Uterus (tissue), 4 donors: ENCODE data around the gene HEPN1. TPM values are rescaled to one million over a fixed set of nuclear protein-coding genes. Genes with fewer than 3 reads are reported as not detected.

Source experiments
- DNase-seq, 2 donors: peaks; one replicate each; pipeline ENCODE4 v3.0.0-alpha.2; 2019 to 2020
- H3K27ac ChIP-seq, 2 donors: fragments of 200-600 bp; sonication (generic); 1 replicate in 1 of 2; 2 replicates in 1 of 2; pipeline ENCODE4 v1.5.1; 2016 to 2018
- H3K27me3 ChIP-seq, 2 donors: fragments of 200-600 bp; sonication (generic); one replicate each; pipeline ENCODE4 v1.5.1; 2018 to 2019; ENCODE audit warnings: control low read depth in 1 of 2
- H3K36me3 ChIP-seq, 2 donors: fragments of 200-600 bp; sonication (generic); one replicate each; pipeline ENCODE4 v1.5.1; 2019; ENCODE audit warnings: control low read depth in 1 of 2
- H3K4me1 ChIP-seq, 2 donors: fragments of 200-600 bp; sonication (generic); one replicate each; pipeline ENCODE4 v1.5.1; 2018 to 2019; ENCODE audit warnings: control low read depth in 1 of 2
- H3K4me3 ChIP-seq, 2 donors: fragments of 200-600 bp; sonication (generic); 1 replicate in 1 of 2; 2 replicates in 1 of 2; pipeline ENCODE4 v1.5.1; 2018 to 2019; ENCODE audit warnings: mild to moderate bottlenecking in 1 of 2
- H3K9me3 ChIP-seq, 2 donors: fragments of 200-600 bp; sonication (generic); one replicate each; pipeline ENCODE4 v1.5.1; 2019; ENCODE audit warnings: control low read depth in 1 of 2
- POLR2A ChIP-seq, 2 donors: fragments of 450-650 bp; IDR thresholded peaks; one replicate each; pipeline ENCODE4 v1.6.1; 2016; ENCODE audit warnings: antibody characterized with exemption in 2 of 2, mild to moderate bottlenecking in 1 of 2, moderate library complexity in 1 of 2
- intact Hi-C: fragments of 100-400 bp; cut with DNase I; formaldehyde crosslinking; loops from one replicate; pipeline ENCODE4 v1.15.1; 2023; ENCODE audit warnings: low total_unique reads
- total RNA-seq, 4 donors: library from RNA; depleted of rRNA in 3 of 4; stranded (reverse); fragments of >200 nt in 3 of 4; gene quantifications; one replicate each; pipeline versions ENCODE4 v1.1.0 to v1.2.4, GENCODE V29; 2014 to 2023
- TF ChIP-seq, protein P1 (sequence below), 4 experiments: fragments of 200-600 bp in 2 of 4; fragments of 450-650 bp in 2 of 4; sonication (generic) in 2 of 4; IDR thresholded peaks; one replicate each; pipeline ENCODE4 v1.5.1; 2016 to 2019; ENCODE audit warnings: antibody characterized with exemption in 4 of 4, mild to moderate bottlenecking in 2 of 4, moderate library complexity in 1 of 4
- donor health status: DM: yes; HTN: yes; CAD: no.

Gene HEPN1
- total RNA-seq, 4 donors from 2014 or later, result not detected

DNA sequence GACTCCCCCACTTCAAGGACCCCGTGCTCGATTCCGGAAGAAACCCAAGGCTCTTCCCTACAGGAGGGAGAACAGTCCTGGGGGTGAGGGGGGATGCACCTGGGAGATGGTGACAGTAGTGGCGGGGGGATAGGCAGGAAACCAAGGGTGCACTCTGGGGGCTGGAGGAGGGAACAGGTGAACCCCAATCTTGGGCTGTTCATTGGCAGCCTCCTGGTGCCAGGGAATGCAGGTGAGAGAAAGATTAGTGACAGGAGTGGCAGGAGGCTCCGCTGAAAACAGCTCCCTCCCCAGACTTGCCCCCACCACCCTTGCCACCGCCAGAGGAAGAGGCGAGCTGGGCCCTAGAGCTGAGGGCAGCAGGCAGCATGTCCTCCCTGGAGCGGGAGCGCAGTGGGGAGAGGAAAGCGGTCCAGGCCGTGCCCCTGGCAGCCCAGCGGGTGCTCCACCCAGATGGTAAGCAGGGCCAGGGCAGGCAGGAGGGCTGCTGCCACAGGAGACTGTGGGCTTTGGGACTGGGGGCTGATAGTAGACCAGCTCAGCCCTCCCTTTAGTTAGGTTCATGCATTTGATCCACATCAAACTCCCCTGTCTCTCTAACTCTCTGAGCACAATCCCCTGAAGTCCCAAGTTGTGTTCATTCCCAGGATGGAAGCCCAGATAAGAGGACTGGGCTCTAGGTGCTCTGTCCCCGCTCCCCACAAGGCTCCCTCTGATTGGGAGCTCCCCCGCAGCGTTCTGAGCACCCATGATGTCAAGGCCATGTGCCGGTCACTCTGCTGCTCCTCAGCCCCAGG is 39.4 kb upstream of the HEPN1 start:
- Histone ChIP-seq H3K4me3 (no peak overlapping the region), H3K9me3 (no peaks in the 10 kb centered on the region), H3K27ac (no peak overlapping the region), H3K36me3 (no peaks in the 10 kb centered on the region), H3K4me1 (peaks cover 0 to 4% of the 10 kb centered on the region in 2 donors), H3K27me3 (no peaks in the 10 kb centered on the region)
- intact Hi-C loops, result no loop called here
- TF ChIP-seq POLR2A (IDR thresholded peaks at IDR 0.05), result no peak
- TF ChIP-seq, protein P1, sequence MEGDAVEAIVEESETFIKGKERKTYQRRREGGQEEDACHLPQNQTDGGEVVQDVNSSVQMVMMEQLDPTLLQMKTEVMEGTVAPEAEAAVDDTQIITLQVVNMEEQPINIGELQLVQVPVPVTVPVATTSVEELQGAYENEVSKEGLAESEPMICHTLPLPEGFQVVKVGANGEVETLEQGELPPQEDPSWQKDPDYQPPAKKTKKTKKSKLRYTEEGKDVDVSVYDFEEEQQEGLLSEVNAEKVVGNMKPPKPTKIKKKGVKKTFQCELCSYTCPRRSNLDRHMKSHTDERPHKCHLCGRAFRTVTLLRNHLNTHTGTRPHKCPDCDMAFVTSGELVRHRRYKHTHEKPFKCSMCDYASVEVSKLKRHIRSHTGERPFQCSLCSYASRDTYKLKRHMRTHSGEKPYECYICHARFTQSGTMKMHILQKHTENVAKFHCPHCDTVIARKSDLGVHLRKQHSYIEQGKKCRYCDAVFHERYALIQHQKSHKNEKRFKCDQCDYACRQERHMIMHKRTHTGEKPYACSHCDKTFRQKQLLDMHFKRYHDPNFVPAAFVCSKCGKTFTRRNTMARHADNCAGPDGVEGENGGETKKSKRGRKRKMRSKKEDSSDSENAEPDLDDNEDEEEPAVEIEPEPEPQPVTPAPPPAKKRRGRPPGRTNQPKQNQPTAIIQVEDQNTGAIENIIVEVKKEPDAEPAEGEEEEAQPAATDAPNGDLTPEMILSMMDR (IDR thresholded peaks at IDR 0.05), result no peak
- DNase-seq, result no peak

DNA sequence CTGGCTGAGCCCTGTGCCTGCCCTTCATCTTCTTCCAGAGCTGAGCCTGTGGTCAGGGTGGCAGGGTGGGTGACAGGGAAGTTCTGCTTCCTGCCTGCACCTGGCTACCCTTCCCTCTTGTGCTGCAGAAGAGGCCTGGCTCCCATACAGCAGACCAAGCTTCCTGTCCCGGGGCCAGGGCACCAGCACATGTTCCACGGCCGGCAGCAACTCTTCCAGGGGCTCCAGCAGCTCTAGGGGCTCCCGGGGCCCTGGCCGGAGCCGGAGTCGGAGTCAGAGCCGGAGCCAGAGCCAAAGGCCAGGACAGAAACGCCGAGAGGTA is 38.8 kb upstream of the HEPN1 start:
- no peak for DNase-seq
- peaks cover 0 to 4% of the 10 kb centered on the region in 2 donors for H3K4me1 ChIP-seq
- no peaks in the 10 kb centered on the region for H3K27me3 ChIP-seq
- H3K9me3 ChIP-seq, result no peaks in the 10 kb centered on the region
- TF ChIP-seq POLR2A (IDR thresholded peaks at IDR 0.05), result no peak
- TF ChIP-seq, protein P1 (IDR thresholded peaks at IDR 0.05), result no peak
- H3K27ac ChIP-seq, result no peak overlapping the region
- H3K36me3 ChIP-seq, result no peaks in the 10 kb centered on the region
- intact Hi-C loops, result no loop called here
- no peak overlapping the region for H3K4me3 ChIP-seq

DNA sequence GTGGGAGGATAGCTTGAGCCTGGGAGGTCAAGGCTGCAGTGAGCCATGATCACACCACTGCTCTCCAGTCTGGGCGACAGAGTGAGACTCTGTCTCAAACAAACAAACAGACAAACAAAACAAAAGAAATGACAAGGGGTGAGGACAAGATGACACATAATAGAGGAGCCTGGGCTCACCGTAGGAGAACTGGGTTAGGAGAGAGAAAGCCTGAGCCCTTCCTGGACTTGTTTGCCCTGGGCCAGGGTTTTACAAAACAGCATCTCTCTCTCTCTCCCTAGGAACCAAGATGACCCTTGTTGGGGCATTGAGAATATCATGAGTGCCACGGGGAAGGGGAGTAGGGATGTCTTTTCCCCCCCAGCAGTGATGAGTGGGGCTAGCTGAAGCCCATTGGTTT is 38.1 kb upstream of the HEPN1 start:
- H3K9me3 ChIP-seq, result no peaks in the 10 kb centered on the region
- no peaks in the 10 kb centered on the region for H3K27me3 ChIP-seq
- peaks cover 0 to 4% of the 10 kb centered on the region in 2 donors for H3K4me1 ChIP-seq
- no peak overlapping the region for H3K27ac ChIP-seq
- intact Hi-C loops, result no loop called here
- no peaks in the 10 kb centered on the region for H3K36me3 ChIP-seq
- DNase-seq, result no peak
- TF ChIP-seq POLR2A (IDR thresholded peaks at IDR 0.05), result no peak
- TF ChIP-seq, protein P1 (IDR thresholded peaks at IDR 0.05), result no peak
- no peak overlapping the region for H3K4me3 ChIP-seq

DNA sequence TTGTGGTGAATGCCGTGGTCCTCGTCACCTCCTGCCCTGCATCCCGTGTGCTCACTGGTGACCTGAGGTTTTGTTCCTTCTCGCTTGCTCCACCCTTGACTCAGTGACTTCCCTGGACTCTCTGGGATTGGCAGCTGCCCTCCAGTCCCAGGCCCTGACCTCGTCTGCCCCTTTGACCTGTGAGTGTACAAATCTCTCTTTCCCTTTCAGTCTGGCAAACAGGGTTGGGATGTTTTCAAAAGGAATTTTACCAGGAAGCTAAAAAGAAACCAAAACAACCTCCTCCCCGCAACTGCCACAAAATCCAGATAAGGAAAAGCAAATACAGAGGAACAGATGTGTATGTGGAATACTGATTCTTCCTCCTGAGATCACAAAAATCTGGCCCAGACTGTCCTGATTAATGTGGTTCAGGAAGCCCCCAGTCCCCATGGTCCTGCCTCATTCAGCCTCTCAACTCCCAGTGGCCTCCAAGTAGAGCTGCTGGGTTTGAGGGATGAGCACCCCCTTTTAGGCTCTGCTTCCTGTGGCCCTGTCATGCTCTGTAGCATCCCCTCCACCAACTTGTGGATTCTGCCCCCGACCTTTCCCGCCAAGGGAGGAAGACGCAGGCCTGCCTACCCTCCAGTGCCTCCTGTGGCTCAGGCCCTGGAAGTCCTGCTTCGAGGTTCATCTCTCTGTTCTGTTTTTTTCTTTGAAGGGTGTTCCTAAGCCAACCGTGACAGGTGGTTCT is 36.5 kb upstream of the HEPN1 start:
- intact Hi-C loops, result no loop called here
- DNase-seq, result no peak
- H3K4me1 ChIP-seq, result peaks cover 0 to under 1% of the 10 kb centered on the region in 2 donors
- H3K27me3 ChIP-seq, result no peaks in the 10 kb centered on the region
- H3K9me3 ChIP-seq, result no peaks in the 10 kb centered on the region
- no peak overlapping the region for H3K4me3 ChIP-seq
- H3K36me3 ChIP-seq, result no peaks in the 10 kb centered on the region
- peak overlapping the region; percentile 22 to 41 for H3K27ac ChIP-seq
- TF ChIP-seq, protein P1 (IDR thresholded peaks at IDR 0.05), result no peak
- no peak for TF ChIP-seq POLR2A (IDR thresholded peaks at IDR 0.05)

DNA sequence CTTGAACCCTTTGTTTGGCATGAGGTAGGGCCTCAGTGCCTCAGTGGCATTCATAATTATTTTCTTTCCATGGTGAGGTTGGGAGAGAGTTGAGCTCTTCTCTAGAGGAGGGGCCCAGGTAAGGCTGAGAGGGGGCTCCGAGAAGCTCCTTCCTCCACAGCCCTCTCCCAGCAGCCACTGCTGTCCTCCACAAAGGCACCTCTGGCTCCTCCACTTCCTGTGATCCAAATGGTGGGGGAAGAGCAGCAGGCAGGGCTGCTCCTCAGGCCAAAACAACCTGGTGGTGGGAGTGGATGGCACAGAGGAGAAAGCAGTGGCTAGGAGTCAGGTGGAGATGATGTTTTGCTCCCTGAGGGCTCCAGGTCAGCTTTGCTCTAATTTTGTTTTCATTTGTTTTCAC is 34.7 kb upstream of the HEPN1 start:
- H3K27ac ChIP-seq, result peak overlapping the region in 1 of 2 donors; percentile 7
- DNase-seq, result no peak

More for the DNA sequence above, 34.7 kb upstream of the HEPN1 start:
- no peak overlapping the region for H3K4me3 ChIP-seq
- TF ChIP-seq, protein P1 (IDR thresholded peaks at IDR 0.05), result no peak
- no peak for TF ChIP-seq POLR2A (IDR thresholded peaks at IDR 0.05)
- intact Hi-C loops, result no loop called here
- no peaks in the 10 kb centered on the region for H3K4me1 ChIP-seq
- no peaks in the 10 kb centered on the region for H3K9me3 ChIP-seq
- H3K27me3 ChIP-seq, result no peaks in the 10 kb centered on the region
- no peaks in the 10 kb centered on the region for H3K36me3 ChIP-seq
